ENCODE measurements around the gene CCDC6.

GRCh38 chr10:59887972-59888640 lies 18.2 kb downstream of the CCDC6 start:
- TF ChIP-seq POLR2A (IDR thresholded peaks at IDR 0.05; ENCODE audit: borderline replicate concordance, extremely low read depth, insufficient read depth, insufficient read length) (no peak), EZH2phosphoT487 (IDR thresholded peaks at IDR 0.05; ENCODE audit: borderline replicate concordance) (no peak), POLR2AphosphoS5 (IDR thresholded peaks at IDR 0.05; ENCODE audit: low read depth, low read length) (no peak), CTCF (IDR thresholded peaks at IDR 0.05 in 2 of 3, conservative IDR thresholded peaks at IDR 0.05 in 1 of 3; ENCODE audit: borderline replicate concordance in 1 of 3, insufficient read depth in 1 of 3, low read depth in 2 of 3, low read length in 2 of 3) (no peak), EZH2 (IDR thresholded peaks at IDR 0.05) (no peak), SP1 (IDR thresholded peaks at IDR 0.05; ENCODE audit: low read depth) (no peak), ZNF274 (IDR thresholded peaks at IDR 0.05; ENCODE audit: low read depth, low read length) (no peak), SRF (IDR thresholded peaks at IDR 0.05; ENCODE audit: low read depth) (no peak), ELF1 (IDR thresholded peaks at IDR 0.05; ENCODE audit: borderline replicate concordance, low read depth) (no peak), RAD21 (IDR thresholded peaks at IDR 0.05; ENCODE audit: low read depth) (no peak), REST (IDR thresholded peaks at IDR 0.05; ENCODE audit: low read depth) (no peak)
